ENCODE data around the gene HMGXB4.

HMGXB4 gene

DNA sequence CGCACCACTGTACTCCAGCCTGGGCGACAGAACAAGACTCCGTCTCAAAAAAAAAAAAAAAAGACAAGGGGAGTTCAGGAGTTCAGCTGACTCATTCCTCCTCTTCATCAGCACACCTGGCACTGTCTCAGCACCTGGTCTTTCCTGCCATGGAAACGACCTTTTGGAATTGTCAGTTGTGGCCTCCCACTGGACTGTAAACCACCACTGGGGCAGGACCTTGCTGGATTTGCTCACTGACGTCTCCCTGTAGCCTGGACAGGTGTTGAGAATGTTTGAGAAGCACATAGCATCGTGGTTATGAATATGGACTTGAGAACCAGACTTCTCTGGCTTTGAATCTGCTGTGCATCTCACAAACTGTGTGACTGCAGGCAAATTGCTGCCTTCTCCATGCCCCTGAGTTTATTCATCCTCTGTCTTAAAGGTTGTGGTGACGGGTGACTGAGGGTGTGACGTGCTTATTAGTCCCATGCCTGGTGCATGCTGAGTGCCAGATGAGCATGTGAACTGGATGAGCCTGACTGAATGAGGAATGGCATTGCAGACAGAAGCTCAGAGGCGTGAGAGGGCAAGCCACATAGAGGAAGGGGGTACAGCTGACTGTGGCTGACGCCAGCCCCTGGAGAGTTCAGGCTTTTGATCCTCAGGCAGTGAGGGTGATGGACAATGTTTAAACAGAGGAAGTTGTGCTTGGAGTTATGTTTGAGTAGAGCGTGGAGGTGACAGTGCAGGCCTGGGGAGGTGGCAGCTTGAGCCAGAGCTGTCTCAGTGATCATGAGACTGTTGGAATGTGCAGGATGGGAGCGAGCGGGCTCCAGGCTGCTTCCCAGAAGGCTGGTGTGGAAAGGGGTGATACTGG lies 55.1 kb downstream of the HMGXB4 start:
- CTCF ChIA-PET = interaction anchor here (0.9 kb wide), 1 partner anchor 18 kb away, joined by 3 read pairs; no protein-coding TSS in a partner anchor
- TF ChIP-seq, protein P1, sequence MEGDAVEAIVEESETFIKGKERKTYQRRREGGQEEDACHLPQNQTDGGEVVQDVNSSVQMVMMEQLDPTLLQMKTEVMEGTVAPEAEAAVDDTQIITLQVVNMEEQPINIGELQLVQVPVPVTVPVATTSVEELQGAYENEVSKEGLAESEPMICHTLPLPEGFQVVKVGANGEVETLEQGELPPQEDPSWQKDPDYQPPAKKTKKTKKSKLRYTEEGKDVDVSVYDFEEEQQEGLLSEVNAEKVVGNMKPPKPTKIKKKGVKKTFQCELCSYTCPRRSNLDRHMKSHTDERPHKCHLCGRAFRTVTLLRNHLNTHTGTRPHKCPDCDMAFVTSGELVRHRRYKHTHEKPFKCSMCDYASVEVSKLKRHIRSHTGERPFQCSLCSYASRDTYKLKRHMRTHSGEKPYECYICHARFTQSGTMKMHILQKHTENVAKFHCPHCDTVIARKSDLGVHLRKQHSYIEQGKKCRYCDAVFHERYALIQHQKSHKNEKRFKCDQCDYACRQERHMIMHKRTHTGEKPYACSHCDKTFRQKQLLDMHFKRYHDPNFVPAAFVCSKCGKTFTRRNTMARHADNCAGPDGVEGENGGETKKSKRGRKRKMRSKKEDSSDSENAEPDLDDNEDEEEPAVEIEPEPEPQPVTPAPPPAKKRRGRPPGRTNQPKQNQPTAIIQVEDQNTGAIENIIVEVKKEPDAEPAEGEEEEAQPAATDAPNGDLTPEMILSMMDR (IDR thresholded peaks at IDR 0.05; ENCODE audit: control extremely low read depth, extremely low read depth, low read depth, missing control alignments) = no peak
- POLR2A ChIA-PET = no interaction called here
- no peak for DNase-seq (ENCODE audit: extremely low spot score)

DNA sequence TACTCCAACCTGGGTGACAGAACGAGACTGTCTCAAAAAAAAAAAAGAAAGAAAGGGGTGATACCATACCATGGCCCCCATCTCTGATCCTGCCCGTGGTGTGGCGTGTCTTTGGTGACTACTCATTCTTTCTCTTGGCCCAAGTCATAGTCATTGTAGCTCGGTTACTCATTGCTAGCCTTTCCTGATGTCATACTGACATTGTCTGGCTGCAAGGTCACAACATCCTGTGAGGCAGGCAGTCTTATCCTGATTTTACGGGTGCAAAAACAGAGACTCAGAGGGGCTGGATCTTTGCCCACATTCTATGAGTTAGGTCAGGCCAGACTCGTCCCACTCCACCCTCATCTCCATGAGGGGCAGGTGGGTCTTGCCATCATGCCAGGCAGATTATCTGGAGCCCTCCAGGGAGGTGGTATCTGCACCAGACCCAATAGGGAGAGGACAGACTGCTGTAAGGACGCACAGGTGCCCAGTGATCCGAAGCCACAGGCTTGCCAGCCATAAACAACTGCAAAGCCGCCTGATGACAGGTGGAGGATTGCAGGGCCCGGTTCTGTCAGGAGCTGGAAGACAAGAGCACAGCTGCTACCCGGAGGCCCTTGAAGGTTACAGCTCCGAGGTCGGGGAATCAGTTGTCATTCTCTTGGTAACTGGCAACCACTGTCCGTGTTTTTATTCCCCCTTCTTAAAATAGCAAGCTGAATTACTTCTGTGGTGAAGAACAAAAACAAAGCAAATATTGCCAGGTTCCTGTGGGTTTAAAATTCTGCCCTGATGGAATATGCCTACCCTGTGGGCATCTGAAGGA lies 56.2 kb downstream of the HMGXB4 start:
- POLR2A ChIA-PET = interaction anchor here (0.5 kb wide), 1 partner anchor 10 kb away, joined by 3 read pairs; no protein-coding TSS in a partner anchor
- CTCF ChIA-PET = interaction anchor here (0.9 to 1.7 kb wide), 2 partner anchors 17 to 33 kb away, joined by 3 read pairs; no protein-coding TSS in a partner anchor
- TF ChIP-seq, protein P1 (IDR thresholded peaks at IDR 0.05; ENCODE audit: control extremely low read depth, extremely low read depth, low read depth, missing control alignments) = no peak
- no peak for DNase-seq (ENCODE audit: extremely low spot score)

DNA sequence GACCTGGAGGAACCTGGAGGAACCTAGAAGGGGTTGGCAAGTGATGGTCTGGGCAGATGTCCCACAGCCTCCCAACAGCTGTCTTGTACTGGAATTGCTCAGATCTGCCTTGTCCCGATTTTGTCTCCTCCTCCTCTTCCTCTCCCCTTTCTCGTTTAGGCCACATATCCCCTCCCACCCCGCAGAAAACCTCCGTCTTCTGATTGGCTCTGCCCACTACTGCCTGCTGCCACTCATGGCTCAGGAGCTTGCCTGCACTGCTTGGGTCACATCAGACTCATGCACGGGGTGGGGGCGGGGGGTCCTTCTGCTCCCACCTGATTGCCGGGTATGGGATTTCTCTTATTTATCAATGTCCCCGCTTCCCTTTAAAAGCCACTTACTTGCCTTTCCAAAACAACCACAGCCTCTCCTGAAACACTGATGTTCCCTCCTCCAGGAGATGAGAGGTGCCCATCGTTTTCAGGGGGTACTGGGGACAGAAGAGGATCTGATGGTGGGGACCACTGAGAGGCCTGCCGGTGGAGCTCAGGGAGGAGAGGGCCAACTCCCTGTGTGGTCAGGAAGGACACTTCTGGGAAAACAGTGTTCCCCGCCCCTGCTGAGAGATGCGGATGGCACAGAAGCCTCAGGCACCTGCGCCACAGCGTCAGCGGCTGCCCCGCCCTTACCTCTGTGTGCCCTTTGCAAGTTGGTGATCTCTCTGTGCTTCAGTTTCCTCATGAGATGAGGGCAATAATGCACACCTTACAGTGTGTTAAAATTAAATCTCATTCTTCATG lies 57.1 kb downstream of the HMGXB4 start:
- ChIA-PET CTCF (interaction anchor here (0.9 to 1.7 kb wide), 2 partner anchors 16 to 32 kb away, joined by 3 read pairs; no protein-coding TSS in a partner anchor), POLR2A (interaction anchor here (0.5 kb wide), 1 partner anchor 9 kb away, joined by 3 read pairs; no protein-coding TSS in a partner anchor)
- TF ChIP-seq, protein P1 (IDR thresholded peaks at IDR 0.05; ENCODE audit: control extremely low read depth, extremely low read depth, low read depth, missing control alignments) = no peak
- DNase-seq (ENCODE audit: extremely low spot score) = no peak

DNA sequence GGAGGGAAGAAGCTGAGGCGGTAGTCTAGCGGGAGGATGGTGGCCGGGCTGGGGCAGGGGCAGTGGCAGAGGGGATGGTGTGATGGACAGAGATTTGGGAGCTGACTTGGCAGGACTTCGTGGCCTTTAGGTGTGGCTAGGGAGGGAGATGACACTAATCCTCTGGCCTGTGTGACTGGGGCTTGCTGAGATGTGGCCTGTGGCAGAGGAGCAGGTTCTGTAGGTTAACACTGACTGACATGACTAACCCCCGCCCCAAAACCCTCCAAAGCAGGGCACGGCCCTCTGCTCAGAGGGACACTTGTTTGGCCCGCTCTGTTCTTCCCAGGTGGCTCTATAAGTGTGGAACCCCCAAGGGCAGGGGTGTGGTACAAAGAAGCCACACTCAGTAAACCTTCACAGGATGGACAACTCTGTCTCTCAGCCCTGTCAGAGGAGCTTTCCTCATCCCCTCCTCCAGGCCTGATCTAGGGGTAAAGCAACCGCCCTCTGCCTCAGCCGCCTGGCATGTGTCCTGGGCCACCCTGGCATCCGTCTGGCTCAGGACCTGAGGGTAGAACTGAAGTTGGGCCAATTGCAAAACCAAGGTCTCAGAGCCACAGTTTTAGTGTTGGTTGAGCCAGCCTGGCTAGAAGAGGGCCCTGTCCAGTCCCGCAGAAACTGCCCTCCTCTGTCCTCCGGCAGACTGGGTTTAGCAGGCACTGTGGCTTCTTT lies 58.0 kb downstream of the HMGXB4 start:
- ChIA-PET POLR2A (no interaction called here), CTCF (no interaction called here)
- DNase-seq (ENCODE audit: extremely low spot score) = no peak
- TF ChIP-seq, protein P1 (IDR thresholded peaks at IDR 0.05; ENCODE audit: control extremely low read depth, extremely low read depth, low read depth, missing control alignments) = no peak

DNA sequence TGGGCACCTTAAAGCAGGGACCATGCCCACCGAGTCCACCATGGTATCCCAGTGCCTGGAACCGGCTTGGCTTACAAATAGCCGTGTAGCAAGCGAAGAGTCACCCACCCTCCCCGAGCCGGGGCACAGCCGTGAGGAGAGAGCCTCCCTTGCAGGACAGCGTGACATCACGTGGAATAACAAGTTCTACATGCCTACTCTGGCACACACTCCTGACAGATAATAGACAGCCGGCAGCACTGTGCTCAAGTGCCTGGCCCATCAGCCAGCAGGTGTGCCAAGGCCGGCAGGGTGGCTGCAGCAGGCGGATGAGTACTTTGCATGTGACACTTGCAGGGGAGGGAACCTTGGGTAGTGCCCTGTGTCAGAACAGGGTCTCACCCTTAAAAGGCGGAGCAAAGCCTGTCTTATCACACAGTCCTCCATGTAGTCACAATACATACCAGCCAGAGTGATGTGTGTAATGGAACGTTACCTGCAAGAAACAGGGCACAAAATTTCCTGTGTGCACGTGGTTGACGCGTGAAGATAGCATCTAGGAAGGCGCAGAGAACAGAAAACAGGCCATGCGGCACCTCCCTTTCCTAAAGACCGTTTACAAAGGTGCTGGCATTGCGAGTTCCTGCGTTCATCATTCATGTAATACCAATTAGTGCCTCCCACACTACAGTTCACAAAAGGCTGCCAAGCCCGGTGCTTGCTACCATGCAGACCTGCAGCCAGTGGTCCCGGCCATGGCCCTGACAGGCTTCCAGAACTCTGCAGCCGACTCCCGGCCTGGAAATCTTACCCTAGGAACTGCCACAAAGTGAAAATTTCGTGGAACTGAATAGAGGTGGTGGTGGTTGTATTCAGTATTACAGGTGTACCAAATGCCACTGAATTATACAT lies 58.8 kb downstream of the HMGXB4 start:
- POLR2A ChIA-PET = no interaction called here
- TF ChIP-seq, protein P1 (IDR thresholded peaks at IDR 0.05; ENCODE audit: control extremely low read depth, extremely low read depth, low read depth, missing control alignments) = no peak
- DNase-seq (ENCODE audit: extremely low spot score) = no peak
- CTCF ChIA-PET = no interaction called here

Measured in GM10248 (cell line).